ENCODE data around the gene SPOCK3.
A peak's percentile ranks its signal among the peaks of the same experiment; 100 is the strongest.
"Not testable (repeated sequence)": the region's sequence is repeated elsewhere in the genome, so short reads cannot be mapped to it uniquely, and the experiment has no call there.

The SPOCK3 gene

GRCh38 chr4:166996216-166996615, 238.1 kb downstream of the SPOCK3 start:
- Mint-ChIP-seq H3K9me3 (no peaks in the 10 kb centered on the region), H3K4me1 (ENCODE audit: low read depth) (no peaks in the 10 kb centered on the region), H3K4me3 (no peak overlapping the region), H3K27ac (no peak overlapping the region), H3K36me3 (ENCODE audit: low read depth) (no peaks in the 10 kb centered on the region), H3K27me3 (ENCODE audit: low read depth) (no peaks in the 10 kb centered on the region)
- no peak for DNase-seq (ENCODE audit: low spot score)

GRCh38 chr4:166994686-166995085, 239.6 kb downstream of the SPOCK3 start:
- H3K4me1 Mint-ChIP-seq (ENCODE audit: low read depth), result no peaks in the 10 kb centered on the region
- H3K27me3 Mint-ChIP-seq (ENCODE audit: low read depth), result no peaks in the 10 kb centered on the region
- no peak overlapping the region for H3K4me3 Mint-ChIP-seq
- H3K36me3 Mint-ChIP-seq (ENCODE audit: low read depth), result no peaks in the 10 kb centered on the region
- no peak for DNase-seq (ENCODE audit: low spot score)
- no peaks in the 10 kb centered on the region for H3K9me3 Mint-ChIP-seq
- no peak overlapping the region for H3K27ac Mint-ChIP-seq

GRCh38 chr4:166991006-166991561, 243.2 kb downstream of the SPOCK3 start:
- Mint-ChIP-seq H3K4me3 (no peak overlapping the region), H3K36me3 (ENCODE audit: low read depth) (no peaks in the 10 kb centered on the region), H3K4me1 (ENCODE audit: low read depth) (no peaks in the 10 kb centered on the region), H3K9me3 (no peaks in the 10 kb centered on the region), H3K27ac (no peak overlapping the region), H3K27me3 (ENCODE audit: low read depth) (no peaks in the 10 kb centered on the region)
- no peak for DNase-seq (ENCODE audit: low spot score)

- Mint-ChIP-seq H3K27me3 (ENCODE audit: low read depth) (no peaks in the 10 kb centered on the region), H3K36me3 (ENCODE audit: low read depth) (no peaks in the 10 kb centered on the region), H3K27ac (no peak overlapping the region), H3K4me3 (no peak overlapping the region), H3K9me3 (no peaks in the 10 kb centered on the region), H3K4me1 (ENCODE audit: low read depth) (no peaks in the 10 kb centered on the region)
- no peak for DNase-seq (ENCODE audit: low spot score)
Measured at GRCh38 chr4:166989886-166990285, 244.4 kb downstream of the SPOCK3 start.

GRCh38 chr4:166987026-166987425, 247.3 kb downstream of the SPOCK3 start:
- Mint-ChIP-seq H3K27ac (no peak overlapping the region), H3K9me3 (no peaks in the 10 kb centered on the region), H3K36me3 (ENCODE audit: low read depth) (no peaks in the 10 kb centered on the region), H3K4me1 (ENCODE audit: low read depth) (no peaks in the 10 kb centered on the region), H3K4me3 (no peak overlapping the region), H3K27me3 (ENCODE audit: low read depth) (no peaks in the 10 kb centered on the region)
- no peak for DNase-seq (ENCODE audit: low spot score)

- no peaks in the 10 kb centered on the region for H3K4me1 Mint-ChIP-seq (ENCODE audit: low read depth)
- H3K27ac Mint-ChIP-seq, result no peak overlapping the region
- H3K4me3 Mint-ChIP-seq, result no peak overlapping the region
- H3K27me3 Mint-ChIP-seq (ENCODE audit: low read depth), result no peaks in the 10 kb centered on the region
- no peak for DNase-seq (ENCODE audit: low spot score)
- H3K9me3 Mint-ChIP-seq, result no peaks in the 10 kb centered on the region
- H3K36me3 Mint-ChIP-seq (ENCODE audit: low read depth), result no peaks in the 10 kb centered on the region
Measured at GRCh38 chr4:166981847-166982246, 252.4 kb downstream of the SPOCK3 start.

- H3K4me3 Mint-ChIP-seq, result no peak overlapping the region
- H3K36me3 Mint-ChIP-seq (ENCODE audit: low read depth), result no peaks in the 10 kb centered on the region
- no peaks in the 10 kb centered on the region for H3K27me3 Mint-ChIP-seq (ENCODE audit: low read depth)
- H3K9me3 Mint-ChIP-seq, result no peaks in the 10 kb centered on the region
- no peak for DNase-seq (ENCODE audit: low spot score)
- H3K27ac Mint-ChIP-seq, result no peak overlapping the region
- H3K4me1 Mint-ChIP-seq (ENCODE audit: low read depth), result no peaks in the 10 kb centered on the region
Measured at GRCh38 chr4:166980419-166980818, 253.9 kb downstream of the SPOCK3 start.

GRCh38 chr4:166977596-166977995, 256.7 kb downstream of the SPOCK3 start:
- H3K36me3 Mint-ChIP-seq (ENCODE audit: low read depth), result no peaks in the 10 kb centered on the region
- H3K27ac Mint-ChIP-seq, result no peak overlapping the region
- no peaks in the 10 kb centered on the region for H3K9me3 Mint-ChIP-seq
- DNase-seq (ENCODE audit: low spot score), result no peak
- H3K27me3 Mint-ChIP-seq (ENCODE audit: low read depth), result no peaks in the 10 kb centered on the region
- no peak overlapping the region for H3K4me3 Mint-ChIP-seq
- no peaks in the 10 kb centered on the region for H3K4me1 Mint-ChIP-seq (ENCODE audit: low read depth)

GRCh38 chr4:166972071-166972470, 262.2 kb downstream of the SPOCK3 start:
- no peaks in the 10 kb centered on the region for H3K36me3 Mint-ChIP-seq (ENCODE audit: low read depth)
- peaks cover 18% of the 10 kb centered on the region for H3K9me3 Mint-ChIP-seq
- no peak for DNase-seq (ENCODE audit: low spot score)
- no peak overlapping the region for H3K4me3 Mint-ChIP-seq
- H3K27me3 Mint-ChIP-seq (ENCODE audit: low read depth), result no peaks in the 10 kb centered on the region
- no peaks in the 10 kb centered on the region for H3K4me1 Mint-ChIP-seq (ENCODE audit: low read depth)
- H3K27ac Mint-ChIP-seq, result no peak overlapping the region

GRCh38 chr4:166968219-166968618, 266.1 kb downstream of the SPOCK3 start:
- not testable (repeated sequence) for H3K4me1 Mint-ChIP-seq (ENCODE audit: low read depth); H3K36me3 Mint-ChIP-seq (ENCODE audit: low read depth); DNase-seq (ENCODE audit: low spot score); H3K27me3 Mint-ChIP-seq (ENCODE audit: low read depth); H3K27ac Mint-ChIP-seq; H3K4me3 Mint-ChIP-seq
- peaks cover 19% of the 10 kb centered on the region for H3K9me3 Mint-ChIP-seq

GRCh38 chr4:166965562-166965961, 268.7 kb downstream of the SPOCK3 start:
- H3K9me3 Mint-ChIP-seq, result peaks cover 19% of the 10 kb centered on the region
- no peak overlapping the region for H3K27ac Mint-ChIP-seq
- no peaks in the 10 kb centered on the region for H3K27me3 Mint-ChIP-seq (ENCODE audit: low read depth)
- no peak overlapping the region for H3K4me3 Mint-ChIP-seq
- H3K36me3 Mint-ChIP-seq (ENCODE audit: low read depth), result no peaks in the 10 kb centered on the region
- no peaks in the 10 kb centered on the region for H3K4me1 Mint-ChIP-seq (ENCODE audit: low read depth)
- no peak for DNase-seq (ENCODE audit: low spot score)

GRCh38 chr4:166957451-166957850, 276.8 kb downstream of the SPOCK3 start:
- H3K4me1 Mint-ChIP-seq (ENCODE audit: low read depth), result no peaks in the 10 kb centered on the region
- no peak overlapping the region for H3K27ac Mint-ChIP-seq
- DNase-seq (ENCODE audit: low spot score), result no peak
- no peaks in the 10 kb centered on the region for H3K27me3 Mint-ChIP-seq (ENCODE audit: low read depth)
- H3K4me3 Mint-ChIP-seq, result no peak overlapping the region
- peaks cover 19% of the 10 kb centered on the region for H3K9me3 Mint-ChIP-seq
- no peaks in the 10 kb centered on the region for H3K36me3 Mint-ChIP-seq (ENCODE audit: low read depth)

- no peaks in the 10 kb centered on the region for H3K4me1 Mint-ChIP-seq (ENCODE audit: low read depth)
- H3K4me3 Mint-ChIP-seq, result no peak overlapping the region
- no peak overlapping the region for H3K27ac Mint-ChIP-seq
- H3K27me3 Mint-ChIP-seq (ENCODE audit: low read depth), result no peaks in the 10 kb centered on the region
- no peaks in the 10 kb centered on the region for H3K36me3 Mint-ChIP-seq (ENCODE audit: low read depth)
- no peak for DNase-seq (ENCODE audit: low spot score)
- H3K9me3 Mint-ChIP-seq, result peaks cover 19% of the 10 kb centered on the region
Measured at GRCh38 chr4:166956484-166956883, 277.8 kb downstream of the SPOCK3 start.

GRCh38 chr4:166941629-166942028, 292.7 kb downstream of the SPOCK3 start:
- no peak overlapping the region for H3K4me3 Mint-ChIP-seq
- H3K9me3 Mint-ChIP-seq, result peaks cover 3% of the 10 kb centered on the region
- no peaks in the 10 kb centered on the region for H3K4me1 Mint-ChIP-seq (ENCODE audit: low read depth)
- no peak overlapping the region for H3K27ac Mint-ChIP-seq
- H3K36me3 Mint-ChIP-seq (ENCODE audit: low read depth), result no peaks in the 10 kb centered on the region
- H3K27me3 Mint-ChIP-seq (ENCODE audit: low read depth), result no peaks in the 10 kb centered on the region
- DNase-seq (ENCODE audit: low spot score), result peak; percentile 4

- no peak overlapping the region for H3K27ac Mint-ChIP-seq
Measured at GRCh38 chr4:166930464-166930863, 303.8 kb downstream of the SPOCK3 start.

More at GRCh38 chr4:166930464-166930863, 303.8 kb downstream of the SPOCK3 start:
- Mint-ChIP-seq H3K9me3 (peaks cover 10% of the 10 kb centered on the region), H3K4me1 (ENCODE audit: low read depth) (no peaks in the 10 kb centered on the region), H3K4me3 (no peak overlapping the region), H3K27me3 (ENCODE audit: low read depth) (no peaks in the 10 kb centered on the region), H3K36me3 (ENCODE audit: low read depth) (no peaks in the 10 kb centered on the region)
- DNase-seq (ENCODE audit: low spot score), result no peak
